H9 (cell line): ENCODE data around the gene BIRC5. TPM values are rescaled to one million over a fixed set of nuclear protein-coding genes. Genes with fewer than 3 reads are reported as not detected.

ENCODE experiments used
- DNase-seq: peaks from one replicate; pipeline ENCODE4 v3.0.0-alpha.2; 2017
- H2AFZ ChIP-seq: one replicate; pipeline ENCODE4 v1.6.1; 2013; ENCODE audit warnings: mild to moderate bottlenecking, low read length, control low read depth, moderate library complexity
- H2AK5ac ChIP-seq: 2 replicates; pipeline ENCODE4 v1.6.1; 2013; ENCODE audit warnings: low read length, control low read depth, mixed read lengths; ENCODE audit not compliant: insufficient read length
- H2BK120ac ChIP-seq: one replicate; pipeline ENCODE4 v1.6.1; 2013; ENCODE audit warnings: low read depth, mild to moderate bottlenecking, low read length, control low read depth, inconsistent platforms; ENCODE audit not compliant: poor library complexity, severe bottlenecking
- H2BK12ac ChIP-seq: 2 replicates; pipeline ENCODE4 v1.6.1; 2013; ENCODE audit warnings: low read length, control low read depth, mixed read lengths, low read depth; ENCODE audit not compliant: insufficient read length
- H2BK15ac ChIP-seq: 2 replicates; pipeline ENCODE4 v1.6.1; 2013; ENCODE audit warnings: low read depth, low read length, control low read depth
- H2BK20ac ChIP-seq: one replicate; pipeline ENCODE4 v1.6.1; 2013; ENCODE audit warnings: low read depth, mild to moderate bottlenecking, low read length, control low read depth, inconsistent platforms; ENCODE audit not compliant: poor library complexity, severe bottlenecking
- H2BK5ac ChIP-seq: 2 replicates; pipeline ENCODE4 v1.6.1; 2013; ENCODE audit warnings: low read length, control low read depth, mixed read lengths; ENCODE audit not compliant: insufficient read length
- H3K14ac ChIP-seq: 2 replicates; pipeline ENCODE4 v1.6.1; 2013; ENCODE audit warnings: low read length, control low read depth; ENCODE audit not compliant: insufficient read depth
- H3K18ac ChIP-seq: 2 replicates; pipeline ENCODE4 v1.6.1; 2013; ENCODE audit warnings: low read depth, mild to moderate bottlenecking, mixed read lengths, low read length, control low read depth; ENCODE audit not compliant: insufficient read length
- H3K23ac ChIP-seq: 2 replicates; pipeline ENCODE4 v1.6.1; 2013; ENCODE audit warnings: low read length, control low read depth, mixed read lengths, low read depth; ENCODE audit not compliant: insufficient read length
- H3K23me2 ChIP-seq: 2 replicates; pipeline ENCODE4 v1.6.1; 2013; ENCODE audit warnings: low read depth, mild to moderate bottlenecking, mixed read lengths, low read length, control low read depth; ENCODE audit not compliant: insufficient read length, poor library complexity, severe bottlenecking
- H3K27ac ChIP-seq: 2 replicates; pipeline ENCODE4 v1.5.1; 2013; ENCODE audit warnings: low read length, control low read depth, mixed read lengths, low read depth; ENCODE audit not compliant: insufficient read length
- H3K27me3 ChIP-seq: 2 replicates; pipeline ENCODE4 v1.6.1; 2013; ENCODE audit warnings: low read length, control low read depth, inconsistent platforms; ENCODE audit not compliant: insufficient read depth
- H3K4ac ChIP-seq: 2 replicates; pipeline ENCODE4 v1.6.1; 2013; ENCODE audit warnings: low read depth, mild to moderate bottlenecking, control low read depth, inconsistent platforms, low read length, moderate library complexity
- H3K4me1 ChIP-seq: 2 replicates; pipeline ENCODE4 v1.6.1; 2013; ENCODE audit warnings: low read length, control low read depth, inconsistent platforms; ENCODE audit not compliant: insufficient read depth
- H3K4me2 ChIP-seq: 2 replicates; pipeline ENCODE4 v1.6.1; 2013; ENCODE audit warnings: low read length, control low read depth, mixed read lengths; ENCODE audit not compliant: insufficient read length, insufficient read depth
- H3K56ac ChIP-seq: 2 replicates; pipeline ENCODE4 v1.6.1; 2013; ENCODE audit warnings: low read depth, mild to moderate bottlenecking, mixed read lengths, low read length, control low read depth; ENCODE audit not compliant: insufficient read length
- H3K79me1 ChIP-seq: 2 replicates; pipeline ENCODE4 v1.6.1; 2013; ENCODE audit warnings: low read depth, mild to moderate bottlenecking, moderate library complexity, low read length, control low read depth, inconsistent platforms; ENCODE audit not compliant: insufficient read depth, poor library complexity, severe bottlenecking
- H3K79me2 ChIP-seq: 2 replicates; pipeline ENCODE4 v1.6.1; 2013; ENCODE audit warnings: low read length, control low read depth, inconsistent platforms; ENCODE audit not compliant: insufficient read depth
- H3K9ac ChIP-seq: 2 replicates; pipeline ENCODE4 v1.6.1; 2013; ENCODE audit warnings: low read length, control low read depth, mixed read lengths; ENCODE audit not compliant: insufficient read length; ENCODE audit errors: extremely low read depth
- H3K9me3 ChIP-seq: one replicate; pipeline ENCODE4 v1.6.1; 2013; ENCODE audit warnings: low read depth, low read length, inconsistent platforms; ENCODE audit not compliant: control insufficient read depth
- H3T11ph ChIP-seq: one replicate; pipeline ENCODE4 v1.6.1; 2013; ENCODE audit warnings: mild to moderate bottlenecking, low read length, control low read depth, inconsistent platforms
- H4K20me1 ChIP-seq: one replicate; pipeline ENCODE4 v1.6.1; 2013; ENCODE audit not compliant: control insufficient read depth, insufficient read length, insufficient read depth
- H4K5ac ChIP-seq: 2 replicates; pipeline ENCODE4 v1.6.1; 2013; ENCODE audit warnings: low read depth, mild to moderate bottlenecking, mixed read lengths, low read length, control low read depth; ENCODE audit not compliant: insufficient read length
- H4K8ac ChIP-seq: replicated peaks from 2 replicates; pipeline ENCODE4 v1.6.1; 2013; ENCODE audit warnings: low read length, control low read depth, mixed read lengths, low read depth; ENCODE audit not compliant: insufficient read length
- H4K91ac ChIP-seq: 2 replicates; pipeline ENCODE4 v1.6.1; 2013; ENCODE audit warnings: low read depth, mild to moderate bottlenecking, moderate library complexity, mixed read lengths, low read length, control low read depth; ENCODE audit not compliant: insufficient read length
- H3K27ac Mint-ChIP-seq, 3 experiments: 2 replicates in 2 of 3; 3 replicates in 1 of 3; pipeline ENCODE4 v1.8.0; 2020 to 2021; ENCODE audit warnings: mixed read lengths in 3 of 3, mild to moderate bottlenecking in 1 of 3, moderate library complexity in 1 of 3
- H3K27me3 Mint-ChIP-seq: 2 replicates; pipeline ENCODE4 v1.8.0; 2021; ENCODE audit warnings: low read depth, mild to moderate bottlenecking, moderate library complexity, mixed read lengths
- H3K36me3 Mint-ChIP-seq, 3 experiments: 2 replicates in 2 of 3; 3 replicates in 1 of 3; pipeline ENCODE4 v1.8.0; 2020 to 2021; ENCODE audit warnings: low read depth in 3 of 3, mixed read lengths in 3 of 3; ENCODE audit not compliant: insufficient read depth in 1 of 3
- H3K4me1 Mint-ChIP-seq, 2 experiments: 2 replicates each; pipeline ENCODE4 v1.8.0; 2020; ENCODE audit warnings: mixed read lengths in 2 of 2
- H3K4me3 Mint-ChIP-seq, 2 experiments: 2 replicates in 1 of 2; 3 replicates in 1 of 2; pipeline ENCODE4 v1.8.0; 2020 to 2021; ENCODE audit warnings: mild to moderate bottlenecking in 2 of 2, mixed read lengths in 2 of 2, moderate library complexity in 1 of 2
- H3K9me3 Mint-ChIP-seq, 2 experiments: 2 replicates in 1 of 2; 3 replicates in 1 of 2; pipeline ENCODE4 v1.8.0; 2020; ENCODE audit warnings: mild to moderate bottlenecking in 2 of 2, mixed read lengths in 2 of 2, moderate library complexity in 1 of 2
- CTCF ChIP-seq: fragments of 200-600 bp; sonication (generic); conservative IDR thresholded peaks from 3 replicates; pipeline ENCODE4 v1.8.0; 2021; ENCODE audit warnings: antibody characterized with exemption, mild to moderate bottlenecking
- WGBS: extraction: QIAGEN DNeasy Blood & Tissue Kit; methylation state at CpG from one replicate; pipeline ENCODE4 v1.1.7; 2013; ENCODE audit warnings: missing lambda C conversion rate, low lambda C conversion rate, mixed read lengths; ENCODE audit not compliant: insufficient read length; ENCODE audit errors: extremely low coverage; 5-methylcytosine and 5-hydroxymethylcytosine counted together
- total RNA-seq: library from RNA; stranded (reverse); gene quantifications from 2 replicates; pipeline ENCODE4 v1.2.1, GENCODE V29; 2021

BIRC5 gene
- total RNA-seq, 1 experiment from 2014 or later = 97.8 TPM

GRCh38 chr17:78180083-78180482 lies 34.0 kb upstream of the BIRC5 start:
- no peaks in the 10 kb centered on the region; a peak in 1 of 5 replicates for H3K9me3 Mint-ChIP-seq
- H3K4me2 ChIP-seq = no peak overlapping the region
- H3K56ac ChIP-seq = no peak overlapping the region
- no peak overlapping the region for H3K9ac ChIP-seq
- H3K4me1 Mint-ChIP-seq = peaks cover 21 to 32% of the 10 kb centered on the region in 2 experiments
- H2BK120ac ChIP-seq = no peak overlapping the region
- no peak overlapping the region for H3K23ac ChIP-seq
- peaks cover 2% of the 10 kb centered on the region for H3K79me1 ChIP-seq
- no CpG with 5 or more reads among the region's 14 CpGs for WGBS
- H2BK20ac ChIP-seq = no peak overlapping the region
- no peak overlapping the region for H4K5ac ChIP-seq
- no peaks in the 10 kb centered on the region; the same call in 1 of the 2 replicates for H3K27me3 Mint-ChIP-seq
- H3K18ac ChIP-seq = no peak overlapping the region
- no peaks in the 10 kb centered on the region for H3K27me3 ChIP-seq
- no peak overlapping the region for H3K14ac ChIP-seq
- no peak overlapping the region for H3K27ac Mint-ChIP-seq
- no peak overlapping the region for H2AFZ ChIP-seq
- no peak for DNase-seq
- no peaks in the 10 kb centered on the region for H3K23me2 ChIP-seq
- peaks cover 4% of the 10 kb centered on the region; the same call in 1 of the 2 replicates for H3K79me2 ChIP-seq
- no peaks in the 10 kb centered on the region for H4K20me1 ChIP-seq
- H3K4ac ChIP-seq = no peak overlapping the region
- no peak overlapping the region for H2BK12ac ChIP-seq
- no peaks in the 10 kb centered on the region for H3K9me3 ChIP-seq
- no peak overlapping the region for H3T11ph ChIP-seq
- H3K4me3 Mint-ChIP-seq = no peak overlapping the region
- no peak overlapping the region for H4K91ac ChIP-seq
- H3K36me3 Mint-ChIP-seq = peaks cover 60 to 84% (median 84%) of the 10 kb centered on the region in 3 experiments
- H4K8ac ChIP-seq = no peak overlapping the region
- H3K27ac ChIP-seq = no peak overlapping the region
- H3K4me1 ChIP-seq = no peaks in the 10 kb centered on the region
- no peak overlapping the region for H2BK15ac ChIP-seq
- no peak for TF ChIP-seq CTCF
- H2BK5ac ChIP-seq = no peak overlapping the region
- no peak overlapping the region for H2AK5ac ChIP-seq
